Retinal pigment epithelial cell (primary cell): ENCODE results near the gene SPTBN2.

Experiments used
- DNase-seq: peaks from one replicate; pipeline ENCODE4 v3.0.0-alpha.2; 2010; ENCODE audit warnings: low read depth
- H3K4me3 ChIP-seq: 2 replicates; pipeline ENCODE4 v1.5.1; 2011; ENCODE audit warnings: mild to moderate bottlenecking, low read length, control low read depth, moderate library complexity
- CTCF ChIP-seq: conservative IDR thresholded peaks from 2 replicates; pipeline ENCODE4 v1.5.1; 2011; ENCODE audit warnings: low read depth, low read length, control low read depth, inconsistent platforms

SPTBN2 gene

GRCh38 chr11:66723693-66724092, 5.3 kb downstream of the SPTBN2 start:
- TF ChIP-seq CTCF: no peak
- H3K4me3 ChIP-seq: no peak overlapping the region
- DNase-seq: no peak

- DNase-seq: no peak
- H3K4me3 ChIP-seq: no peak overlapping the region
- TF ChIP-seq CTCF: no peak
These were observed 6.0 kb downstream of the SPTBN2 start for GRCh38 chr11:66722745-66723651.

GRCh38 chr11:66721939-66722338, 7.1 kb downstream of the SPTBN2 start:
- no peak for DNase-seq
- TF ChIP-seq CTCF: no peak
- H3K4me3 ChIP-seq: no peak overlapping the region

GRCh38 chr11:66720899-66721470, 8.0 kb downstream of the SPTBN2 start:
- no peak overlapping the region for H3K4me3 ChIP-seq
- DNase-seq: no peak
- no peak for TF ChIP-seq CTCF

GRCh38 chr11:66720223-66720898, 8.7 kb downstream of the SPTBN2 start:
- H3K4me3 ChIP-seq: no peak overlapping the region
- no peak for TF ChIP-seq CTCF
- DNase-seq: peak; percentile 86

- no peak for DNase-seq
- no peak overlapping the region for H3K4me3 ChIP-seq
- TF ChIP-seq CTCF: no peak
These were observed 9.7 kb downstream of the SPTBN2 start for GRCh38 chr11:66719111-66719872.
